Adrenal gland (tissue), 5 donors: ENCODE measurements around the gene RCE1.

Experiments used
- POLR2A ChIP-seq, 2 donors: fragments of 450-650 bp; IDR thresholded peaks; one replicate each; pipeline ENCODE4 v1.6.1; 2017; ENCODE audit warnings: antibody characterized with exemption in 2 of 2, mild to moderate bottlenecking in 2 of 2, moderate library complexity in 1 of 2
- TF ChIP-seq, protein P1 (sequence below), 6 experiments: fragments of 450-650 bp in 4 of 6; fragments of 200-600 bp in 2 of 6; sonication (generic) in 1 of 6; IDR thresholded peaks; 1 replicate in 5 of 6; 2 replicates in 1 of 6; pipeline versions ENCODE4 v1.5.1 to v1.8.0; 2016 to 2021; ENCODE audit warnings: antibody characterized with exemption in 6 of 6, mild to moderate bottlenecking in 2 of 6, moderate library complexity in 1 of 6
- donor health status: DM: no; HTN: no; CAD: no.

- no peak for TF ChIP-seq POLR2A (IDR thresholded peaks at IDR 0.05)
- TF ChIP-seq, protein P1, sequence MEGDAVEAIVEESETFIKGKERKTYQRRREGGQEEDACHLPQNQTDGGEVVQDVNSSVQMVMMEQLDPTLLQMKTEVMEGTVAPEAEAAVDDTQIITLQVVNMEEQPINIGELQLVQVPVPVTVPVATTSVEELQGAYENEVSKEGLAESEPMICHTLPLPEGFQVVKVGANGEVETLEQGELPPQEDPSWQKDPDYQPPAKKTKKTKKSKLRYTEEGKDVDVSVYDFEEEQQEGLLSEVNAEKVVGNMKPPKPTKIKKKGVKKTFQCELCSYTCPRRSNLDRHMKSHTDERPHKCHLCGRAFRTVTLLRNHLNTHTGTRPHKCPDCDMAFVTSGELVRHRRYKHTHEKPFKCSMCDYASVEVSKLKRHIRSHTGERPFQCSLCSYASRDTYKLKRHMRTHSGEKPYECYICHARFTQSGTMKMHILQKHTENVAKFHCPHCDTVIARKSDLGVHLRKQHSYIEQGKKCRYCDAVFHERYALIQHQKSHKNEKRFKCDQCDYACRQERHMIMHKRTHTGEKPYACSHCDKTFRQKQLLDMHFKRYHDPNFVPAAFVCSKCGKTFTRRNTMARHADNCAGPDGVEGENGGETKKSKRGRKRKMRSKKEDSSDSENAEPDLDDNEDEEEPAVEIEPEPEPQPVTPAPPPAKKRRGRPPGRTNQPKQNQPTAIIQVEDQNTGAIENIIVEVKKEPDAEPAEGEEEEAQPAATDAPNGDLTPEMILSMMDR (IDR thresholded peaks at IDR 0.05), result no peak
These were observed 5.6 kb downstream of the RCE1 start for GRCh38 chr11:66848671-66849500.
